Activated CD4-positive, alpha-beta T cell treated with anti-CD3 and anti-CD28 coated beads, Interleukin-2, Interleukin-4, amounts not matched to agents 100 ng/mL and 50 ng/mL, durations not matched to agents 16 hours and 8 hours (primary cell): ENCODE results near the gene KANK4.

Experiments
- DNase-seq: peaks from one replicate; pipeline ENCODE4 v3.0.0-alpha.2; 2020; ENCODE audit warnings: low spot score

KANK4 gene

DNA sequence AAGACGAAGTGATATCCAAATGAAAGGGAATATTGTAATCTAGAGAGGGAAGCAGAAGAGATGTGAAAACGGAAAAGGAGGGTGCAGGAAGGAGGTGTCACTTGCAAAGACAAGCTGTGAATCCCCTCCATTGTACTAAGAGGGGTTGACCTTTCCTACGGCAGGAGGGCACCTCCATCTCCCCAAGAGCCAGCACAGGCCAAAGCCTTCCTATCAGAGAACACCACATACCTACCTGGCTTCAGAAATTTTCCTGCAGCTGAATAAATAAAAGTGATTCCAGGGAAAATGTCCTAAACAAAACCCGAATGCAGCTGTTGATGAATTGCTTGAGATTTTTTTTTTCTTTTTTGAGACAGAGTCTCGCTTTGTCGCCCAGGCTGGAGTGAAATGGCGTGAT lies 14.3 kb downstream of the KANK4 start:
- DNase-seq = no peak

DNA sequence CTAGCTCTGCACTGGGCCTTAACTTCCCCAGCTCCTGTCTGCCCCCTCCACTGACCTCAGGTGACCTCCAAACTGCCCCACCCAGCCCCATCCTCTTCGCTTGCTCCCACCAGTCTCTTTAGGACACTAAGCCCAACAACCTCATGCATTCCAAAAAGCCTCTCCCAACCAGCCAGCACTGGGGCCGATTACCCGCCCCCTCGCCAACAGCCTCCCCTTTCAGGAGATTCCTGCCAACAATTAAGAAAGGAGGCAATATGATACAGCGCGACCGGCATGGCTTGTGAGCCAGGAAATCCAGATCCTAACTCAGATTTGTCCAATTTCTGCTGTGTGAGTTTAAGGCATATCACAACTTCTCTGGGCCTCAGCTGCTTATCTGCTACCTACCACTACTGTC lies 14.7 kb downstream of the KANK4 start:
- DNase-seq = no peak

DNA sequence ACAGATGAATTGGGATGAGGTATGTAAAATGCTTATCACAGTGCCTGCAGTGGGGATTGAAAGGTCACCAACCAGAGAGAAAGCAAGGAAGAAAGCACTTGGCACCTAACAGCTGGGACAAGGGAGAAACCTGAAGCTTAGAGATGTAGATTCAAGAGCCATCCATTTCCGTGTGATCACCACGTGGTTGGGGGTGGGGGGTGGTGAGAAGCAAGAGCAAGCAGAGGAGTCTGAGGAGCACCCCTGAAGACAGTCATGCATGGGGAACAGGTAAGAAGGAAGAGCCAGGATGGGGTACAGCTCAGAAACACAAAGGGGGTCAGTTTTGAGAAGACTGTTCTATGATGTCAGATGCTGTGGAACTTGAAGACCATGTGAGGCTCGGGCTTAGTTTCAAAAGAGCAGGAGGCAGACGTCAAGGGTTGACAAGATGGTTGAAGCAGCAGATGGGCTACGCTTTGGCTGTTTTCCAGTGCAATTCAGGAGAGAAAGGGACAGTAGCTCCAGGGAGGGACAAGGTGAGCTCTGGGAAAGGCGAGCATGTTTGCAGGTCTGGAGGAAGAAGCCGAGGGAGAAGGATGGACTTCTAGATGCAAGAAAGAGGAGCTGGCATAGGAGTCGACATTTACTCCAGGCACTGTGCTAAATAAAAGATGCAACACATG lies 17.4 kb downstream of the KANK4 start:
- no peak for DNase-seq

DNA sequence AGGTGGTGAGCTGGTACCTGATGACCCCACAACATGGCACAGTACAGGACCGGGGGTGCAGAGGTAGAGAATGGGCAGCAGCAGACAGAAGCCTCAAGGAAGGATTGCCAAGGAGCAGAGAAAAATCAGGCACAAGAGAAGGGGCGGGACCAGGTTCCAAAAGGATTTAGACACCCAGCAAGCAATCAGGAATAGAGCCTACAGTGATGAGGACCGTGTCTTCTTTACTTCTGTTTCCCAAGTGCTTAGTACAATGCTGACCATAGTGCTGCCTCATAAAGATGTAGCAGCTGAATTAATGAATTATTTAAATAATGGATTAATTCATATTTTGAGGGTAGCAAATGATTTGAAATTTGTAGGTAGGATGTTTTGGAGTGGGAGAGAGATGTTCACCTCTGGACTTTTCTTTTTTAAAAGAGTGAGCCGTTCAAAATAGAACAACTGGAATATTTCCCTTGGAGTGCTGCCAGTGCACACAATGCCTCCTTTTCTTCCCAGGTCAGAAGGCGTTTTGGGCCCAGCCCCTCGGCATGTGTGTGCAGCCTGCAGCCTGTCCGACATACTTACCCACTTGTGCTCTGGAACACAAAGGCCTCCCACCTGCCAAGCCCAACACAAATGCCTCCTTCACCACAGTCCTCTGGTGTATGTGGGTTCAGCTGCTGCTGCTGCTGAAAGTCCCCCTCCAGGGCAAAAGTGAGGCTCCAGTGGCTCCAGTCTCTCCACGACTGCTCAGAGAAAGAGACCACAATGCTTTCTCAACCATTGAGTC lies 19.6 kb downstream of the KANK4 start:
- DNase-seq = no peak

DNA sequence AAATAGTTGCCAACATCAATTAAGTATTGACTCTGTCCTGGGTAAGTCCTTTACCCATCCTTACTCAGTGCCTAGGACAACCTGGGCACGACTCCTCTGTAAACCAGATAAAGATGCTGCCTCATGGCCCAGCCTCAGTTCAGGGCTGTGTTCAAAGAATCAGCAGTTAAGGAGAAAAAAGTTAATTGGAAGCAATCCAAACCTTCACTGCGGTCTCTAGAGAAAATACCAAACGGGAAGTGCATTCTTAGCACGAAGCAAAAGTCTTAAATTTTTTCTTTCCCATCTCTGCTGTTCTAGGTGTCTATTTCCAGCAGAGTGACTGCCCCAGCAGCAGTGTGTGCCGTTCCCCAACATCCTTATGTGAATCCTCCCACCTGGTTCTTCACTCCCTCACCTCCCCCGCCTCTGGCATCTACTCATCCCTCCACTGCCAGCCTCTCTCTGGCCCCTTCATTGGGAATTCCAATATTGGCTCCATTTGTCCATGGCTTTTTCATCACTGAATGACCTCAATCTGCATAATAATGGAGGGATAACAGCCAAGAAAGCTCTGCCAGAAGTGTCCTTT lies 23.2 kb downstream of the KANK4 start:
- DNase-seq = no peak

DNA sequence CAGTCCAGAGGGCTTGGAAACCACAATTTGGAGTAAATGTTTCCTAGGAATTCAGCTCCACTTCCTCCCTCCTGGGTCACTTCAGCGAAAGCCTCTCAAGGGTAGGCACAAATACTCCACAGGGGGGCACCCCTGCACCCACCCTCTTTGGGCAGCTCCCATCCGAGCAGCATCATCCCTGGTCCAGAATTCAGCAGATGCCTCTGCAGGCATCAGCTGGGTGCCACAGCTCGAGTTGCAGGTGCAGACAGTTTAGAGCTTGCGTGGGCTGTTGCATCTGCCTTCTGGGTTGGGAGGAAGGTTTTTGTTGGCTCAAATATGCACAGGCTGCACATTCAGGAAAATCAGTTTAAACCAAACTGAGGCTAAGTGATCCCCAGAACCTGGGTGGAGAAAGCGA lies 25.0 kb downstream of the KANK4 start:
- no peak for DNase-seq

DNA sequence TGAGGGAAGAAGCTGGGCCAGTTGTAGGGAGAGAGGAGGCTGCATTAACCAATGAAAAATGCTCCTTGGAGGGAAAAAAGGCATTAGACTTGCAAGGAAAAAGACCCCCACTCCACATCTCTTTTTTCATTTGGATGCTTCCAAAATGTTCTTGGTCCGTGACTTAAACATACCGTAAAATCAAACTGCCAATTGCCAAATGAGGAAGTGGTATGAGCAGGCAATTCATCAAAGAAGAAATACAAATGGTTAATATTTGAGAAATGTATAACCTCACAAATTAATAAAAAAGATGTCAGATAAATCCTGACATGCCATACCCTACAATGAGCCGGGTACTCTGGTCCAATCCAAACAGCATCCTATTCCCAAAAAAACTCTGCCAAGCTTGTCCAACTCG lies 30.6 kb downstream of the KANK4 start:
- no peak for DNase-seq

DNA sequence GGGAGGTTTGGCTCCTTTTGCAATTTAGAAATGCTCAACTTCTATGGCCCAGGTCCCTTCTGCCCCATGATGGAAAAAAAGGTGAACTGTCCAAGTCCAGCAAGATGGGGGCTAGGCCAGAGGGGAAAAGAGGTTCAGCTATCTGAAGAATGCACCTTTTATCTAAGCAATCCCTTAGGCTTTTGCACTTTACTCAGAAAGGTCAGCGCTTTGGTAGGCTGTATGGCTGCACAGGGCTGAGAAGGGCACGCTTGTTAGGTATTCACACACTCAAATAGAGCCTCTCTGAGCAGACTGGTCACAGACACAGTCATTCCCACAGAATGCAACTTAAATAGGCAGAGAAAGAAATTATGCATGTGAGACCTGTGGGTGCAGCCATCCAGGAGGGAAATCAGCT lies 31.0 kb downstream of the KANK4 start:
- DNase-seq = no peak

DNA sequence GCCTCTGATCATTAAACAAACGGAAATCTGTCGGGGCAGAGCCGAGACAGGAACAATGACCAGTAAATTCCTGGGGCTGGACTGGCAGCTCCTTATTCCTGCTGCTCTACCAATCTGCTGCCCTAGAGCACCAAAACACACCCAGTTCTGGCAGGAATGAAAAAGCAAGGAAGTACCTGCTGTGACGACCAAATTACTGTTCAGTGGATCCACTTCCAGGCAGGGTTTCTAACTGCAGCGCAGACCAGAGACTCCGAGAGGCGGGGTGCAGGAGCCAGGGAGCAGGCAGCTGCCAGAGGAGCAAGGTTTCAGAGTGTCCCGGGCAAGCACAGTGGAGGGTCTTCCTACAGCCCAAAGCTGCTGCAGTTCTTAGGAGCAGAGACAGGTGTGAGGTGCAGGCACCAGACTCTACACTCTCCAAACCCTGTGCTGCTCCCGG lies 32.4 kb downstream of the KANK4 start:
- no peak for DNase-seq

DNA sequence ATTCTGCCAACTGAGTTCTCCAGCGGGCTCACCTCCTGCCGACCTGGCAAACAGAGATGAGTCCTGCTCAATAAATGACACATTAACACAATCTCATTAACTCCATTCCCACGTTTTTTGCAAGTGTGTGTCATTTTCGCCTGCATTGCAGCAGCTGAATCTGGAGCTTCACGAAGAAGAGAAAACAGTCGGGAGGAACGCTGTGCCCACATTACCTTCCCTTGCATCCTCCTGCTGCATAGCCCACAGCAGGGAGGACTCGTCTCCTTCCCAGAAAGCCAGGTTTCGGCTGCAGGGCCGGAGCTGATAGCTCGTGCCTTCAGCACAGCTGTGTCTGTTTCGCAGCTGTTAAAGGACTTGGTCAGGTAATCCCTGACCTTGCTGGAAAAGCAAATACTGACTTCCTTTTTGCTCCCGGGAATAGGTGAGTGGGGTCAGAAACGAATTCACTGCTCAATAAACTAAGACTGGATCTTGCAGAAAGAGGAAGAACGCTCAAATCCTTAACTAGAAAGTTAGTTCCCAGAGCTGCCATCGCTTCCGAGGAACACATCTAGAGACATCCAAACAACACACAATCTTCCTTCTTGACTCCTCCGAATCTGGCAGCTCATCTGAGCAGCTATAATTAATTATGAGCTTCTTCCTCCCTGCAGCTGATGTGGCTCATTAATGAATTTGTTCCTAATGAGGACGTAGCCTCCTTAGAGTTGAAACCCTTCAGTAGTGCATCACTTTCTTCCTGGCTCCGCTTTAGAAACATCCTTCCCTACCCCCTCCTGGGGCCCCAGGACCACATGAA lies 33.0 kb downstream of the KANK4 start:
- no peak for DNase-seq

DNA sequence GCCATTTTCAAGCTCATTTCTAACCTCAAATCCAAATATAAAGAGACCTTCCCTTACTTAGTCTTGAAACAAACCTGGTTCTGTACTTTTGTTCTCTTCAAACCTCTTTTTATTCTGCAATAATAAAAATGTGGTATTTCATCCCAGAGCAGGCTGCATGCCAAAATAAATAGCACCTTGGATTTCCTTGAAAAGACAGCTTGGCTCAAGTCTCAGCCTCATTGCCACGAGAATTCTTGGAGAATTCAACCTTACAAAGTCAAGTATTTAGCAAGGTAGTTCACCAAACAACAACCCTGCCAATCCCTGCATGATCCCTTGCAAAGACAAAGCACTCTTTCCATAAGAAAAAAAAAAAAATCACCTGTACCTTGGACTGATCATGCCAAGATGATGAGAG lies 33.8 kb downstream of the KANK4 start:
- no peak for DNase-seq

DNA sequence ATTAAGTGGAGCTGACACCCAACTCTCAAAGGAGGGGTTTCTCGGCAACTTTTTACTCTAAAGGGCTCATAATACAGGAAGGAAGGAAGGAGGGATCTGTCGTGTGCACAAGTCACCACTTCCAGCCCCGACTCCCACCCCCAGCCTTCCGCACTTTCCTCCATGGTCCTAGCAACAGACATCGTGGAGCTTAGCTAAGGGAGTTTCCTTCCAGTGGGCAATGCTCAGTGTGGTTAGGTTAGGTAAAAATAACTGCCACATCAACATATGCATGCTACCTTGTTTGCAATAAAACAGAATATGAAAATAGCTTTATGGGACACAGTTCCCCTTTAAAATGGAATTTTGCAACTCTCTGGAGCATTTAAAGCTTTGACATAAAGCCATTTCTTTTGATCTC lies 35.2 kb downstream of the KANK4 start:
- no peak for DNase-seq

DNA sequence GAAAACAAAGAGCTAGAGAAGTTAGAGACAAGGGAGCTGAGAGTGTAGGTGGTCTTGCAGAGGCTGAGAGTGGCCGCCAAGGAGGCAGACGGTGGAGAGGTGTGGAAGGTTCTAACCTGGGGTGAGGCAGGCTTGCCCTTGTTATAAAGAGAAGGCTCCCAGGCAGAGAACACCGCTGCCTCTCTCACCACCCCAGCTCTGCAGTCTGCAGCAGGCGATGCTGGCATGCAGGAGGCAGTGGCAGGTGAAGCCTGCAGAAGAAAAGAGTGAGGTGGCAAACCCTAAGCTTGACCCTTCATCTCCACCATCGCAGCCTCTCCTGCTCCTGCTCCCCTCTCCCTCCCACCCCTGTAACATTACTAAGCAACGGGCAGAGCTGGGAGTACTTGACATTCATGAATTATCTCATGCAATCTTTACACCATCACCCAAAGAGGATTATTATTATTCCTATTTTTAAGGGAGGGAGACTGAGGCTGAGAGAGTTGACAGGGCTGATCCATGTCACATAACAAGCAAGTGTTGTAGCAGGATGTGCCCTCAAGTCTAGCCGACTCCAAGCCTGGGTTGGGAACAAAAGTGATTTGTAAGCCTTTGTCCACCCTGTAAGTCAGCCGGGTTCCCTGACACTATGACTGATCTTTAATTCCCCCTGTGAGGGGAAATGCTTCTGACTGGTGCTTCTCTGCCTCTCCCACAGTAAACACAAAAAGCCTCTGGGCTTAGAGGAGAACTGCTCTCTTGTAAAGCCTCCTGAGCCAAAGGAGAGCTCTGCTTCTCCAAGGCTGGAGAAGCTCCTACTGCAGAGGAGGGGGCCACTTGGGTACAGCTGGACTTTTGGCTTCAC lies 36.1 kb downstream of the KANK4 start:
- no peak for DNase-seq

DNA sequence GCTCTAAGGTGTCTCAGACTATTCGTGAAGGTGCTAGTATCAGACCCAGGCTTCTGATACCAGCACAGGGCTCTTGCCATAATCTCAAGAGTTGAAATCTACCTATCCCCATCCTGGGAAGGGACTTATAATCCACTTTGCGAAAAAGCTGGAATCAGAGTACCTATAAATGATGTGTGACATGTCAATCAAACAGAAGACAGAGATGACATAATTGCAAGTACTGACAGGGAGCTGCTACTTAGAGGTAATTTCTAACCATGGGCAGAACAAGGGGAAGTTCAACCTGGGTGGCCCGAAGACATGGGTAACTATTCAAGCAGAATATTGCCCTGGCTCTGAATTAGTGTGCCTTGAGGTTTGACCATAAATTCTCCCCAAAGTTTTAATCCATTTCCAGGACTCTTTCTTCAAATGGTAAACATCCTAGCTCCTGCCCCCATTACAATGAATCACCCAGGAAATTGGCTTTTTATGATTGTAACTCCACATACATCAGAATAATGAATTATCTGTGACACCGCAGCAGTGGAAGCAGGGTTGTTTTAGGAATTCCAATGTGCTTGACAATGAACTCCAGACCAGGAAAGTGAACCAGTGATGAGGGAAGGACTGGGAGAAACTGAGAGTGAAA lies 37.2 kb downstream of the KANK4 start:
- no peak for DNase-seq

DNA sequence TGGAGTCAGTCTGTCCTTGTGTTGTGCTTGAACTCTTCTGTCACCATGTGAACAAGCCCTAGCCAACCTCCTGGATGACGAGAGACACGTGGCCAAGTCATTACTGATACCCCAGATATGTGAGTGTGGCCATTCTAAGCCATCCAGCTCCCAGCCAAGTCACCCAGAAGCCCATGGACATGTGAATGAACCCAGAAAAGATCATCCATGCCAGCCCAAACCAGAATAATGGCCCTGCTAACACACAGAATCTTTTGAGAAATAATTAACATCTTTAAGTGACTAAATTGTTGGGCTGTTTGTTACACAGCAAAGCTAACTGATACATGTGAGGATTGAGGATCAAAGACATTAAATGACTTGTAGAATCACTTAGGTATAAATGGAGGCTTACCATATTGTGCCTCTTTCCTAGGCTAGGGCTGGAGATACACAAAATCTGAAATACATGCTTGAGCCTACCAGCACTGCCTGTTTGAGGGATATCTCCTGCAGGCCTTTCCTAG lies 38.2 kb downstream of the KANK4 start:
- no peak for DNase-seq

DNA sequence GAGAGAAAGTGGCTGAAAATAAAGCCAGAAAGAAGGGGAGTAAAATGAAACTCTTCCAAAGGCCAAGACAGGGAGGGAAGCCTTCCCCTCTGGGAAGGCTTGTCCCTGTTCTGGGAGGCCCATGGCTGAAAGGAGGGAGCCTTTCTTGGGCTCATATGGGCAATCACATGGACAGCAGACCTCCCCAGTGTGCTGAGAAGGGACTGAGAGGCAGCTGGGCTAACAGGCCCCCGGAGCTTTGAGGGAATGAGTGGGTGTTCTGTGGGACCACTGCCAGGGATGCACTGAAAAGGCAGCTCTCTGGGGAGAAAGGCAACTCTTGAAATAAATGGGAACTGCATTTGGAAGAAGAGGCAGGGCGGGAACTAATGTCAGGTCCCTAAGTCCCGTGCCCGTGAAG lies 39.1 kb downstream of the KANK4 start:
- DNase-seq = no peak

DNA sequence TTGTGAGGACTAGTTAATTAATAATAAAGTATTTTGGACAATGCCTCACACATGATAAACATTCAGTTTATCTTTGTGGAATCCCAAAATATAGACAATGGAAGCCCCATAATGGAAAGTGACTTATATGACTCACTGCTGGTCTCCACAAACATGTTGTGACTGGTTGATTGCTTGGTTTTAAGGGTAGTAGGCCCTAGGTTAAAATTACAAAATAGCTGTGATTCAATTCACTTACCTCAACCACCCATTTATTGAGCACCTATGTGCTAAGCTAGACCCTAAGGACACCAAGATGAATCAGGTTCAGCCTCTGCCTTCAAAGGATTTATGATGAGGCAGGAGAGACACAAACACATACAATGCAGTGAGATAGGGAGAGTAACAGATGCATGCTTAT lies 42.4 kb downstream of the KANK4 start:
- no peak for DNase-seq

DNA sequence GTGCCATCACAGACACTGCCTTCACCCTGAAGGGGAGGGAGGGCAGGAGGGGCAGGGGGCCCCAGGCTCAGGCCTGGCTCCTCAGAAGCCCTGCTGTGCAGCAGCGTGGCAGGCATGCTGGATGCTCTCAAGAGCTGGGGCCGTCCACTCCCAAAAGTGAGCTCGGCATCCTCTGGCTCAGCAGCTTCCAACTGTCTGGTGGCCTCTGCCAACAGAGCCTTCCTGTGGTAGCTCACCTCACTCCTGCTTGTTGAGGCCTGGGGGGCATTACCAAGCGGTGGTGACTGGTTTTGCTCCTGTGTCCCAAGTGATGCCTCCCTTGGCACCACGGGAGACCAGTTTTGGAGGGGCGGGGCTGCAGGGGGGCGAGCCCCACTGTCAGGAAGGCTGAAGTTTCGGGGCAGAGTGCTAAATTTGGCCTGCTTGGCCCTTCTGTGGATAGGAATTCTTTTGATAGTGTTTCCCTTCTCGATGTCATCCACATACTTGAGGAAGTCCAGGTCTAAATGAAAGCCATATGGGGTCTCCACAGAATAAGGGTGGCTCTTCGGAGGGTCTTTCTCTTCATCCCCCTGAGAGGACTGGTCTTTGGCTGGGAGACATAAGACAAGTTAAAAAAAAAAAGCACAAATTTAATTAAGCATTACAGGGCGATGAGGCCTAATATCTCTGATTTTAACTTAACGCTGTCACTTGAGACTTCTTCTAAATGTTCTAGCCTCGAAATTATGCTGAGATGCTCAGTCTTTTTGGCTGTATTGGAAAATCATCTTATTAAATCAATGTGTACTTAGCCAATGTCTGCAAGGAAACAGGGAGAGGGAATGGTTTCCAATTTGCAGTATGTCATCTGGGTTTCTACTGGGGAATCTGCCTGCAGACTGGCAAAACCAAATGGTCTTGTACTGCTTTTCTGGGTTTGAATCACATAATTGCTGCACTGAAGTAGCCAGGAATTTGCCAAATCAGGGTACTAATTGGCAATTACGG lies 44.4 kb downstream of the KANK4 start:
- DNase-seq = no peak

DNA sequence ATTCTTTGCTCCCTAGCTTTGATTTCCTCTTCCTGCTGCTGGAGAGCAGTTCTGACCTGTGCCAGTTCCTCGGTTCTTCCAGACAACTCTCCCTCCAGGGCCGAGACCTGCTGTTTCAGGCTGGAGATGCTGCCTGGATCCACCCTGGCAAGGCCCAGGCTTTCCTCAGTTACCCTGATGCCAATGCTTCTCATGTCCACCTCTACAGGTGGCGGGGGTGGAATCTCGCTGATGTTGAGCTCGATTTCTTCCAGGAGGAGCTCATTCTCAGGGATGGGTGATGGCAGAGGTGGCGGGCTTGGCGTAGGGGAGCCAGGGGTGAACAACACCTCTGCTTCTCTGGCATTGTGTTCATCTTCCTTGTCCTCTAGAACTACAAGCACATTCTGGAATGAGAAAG lies 45.3 kb downstream of the KANK4 start:
- no peak for DNase-seq
